Measurements from ENCODE around the gene CENPS. TPM values are rescaled to one million over a fixed set of nuclear protein-coding genes. Genes with fewer than 3 reads are reported as not detected.

Gene CENPS
- total RNA-seq, 2 experiments from 2014 or later, result 13.6 to 18.4 TPM

- Histone ChIP-seq H3K27ac (ENCODE audit: low read depth, low read length, poor library complexity, severe bottlenecking) (no peak overlapping the region), H4K20me1 (ENCODE audit: insufficient read depth, low read length) (peaks cover 4% of the 10 kb centered on the region; the same call in 1 of the 2 replicates), H3K79me2 (ENCODE audit: insufficient read depth, low read depth, low read length) (peaks cover 28% of the 10 kb centered on the region), H3K4me2 (ENCODE audit: low read length) (no peak overlapping the region), H3K4me3 (ENCODE audit: low read depth, low read length, poor library complexity, severe bottlenecking) (no peak overlapping the region), H3K4me1 (ENCODE audit: insufficient read depth, low read length, poor library complexity, severe bottlenecking) (peaks cover 21% of the 10 kb centered on the region), H2AFZ (ENCODE audit: low read length) (no peak overlapping the region), H3K36me3 (ENCODE audit: insufficient read depth, low read length) (peaks cover 52% of the 10 kb centered on the region), H3K9me3 (ENCODE audit: low read length) (no peaks in the 10 kb centered on the region), H3K9me2 (ENCODE audit: insufficient read depth, low read length) (no peaks in the 10 kb centered on the region)
- no peak for TF ChIP-seq CTCF (conservative IDR thresholded peaks at IDR 0.05; ENCODE audit: low read length)
- TF ChIP-seq EZH2phosphoT487 (IDR thresholded peaks at IDR 0.05; ENCODE audit: borderline replicate concordance, low read depth, low read length), result no peak
- ChIA-PET CTCF (ENCODE audit: unreplicated experiment) (no interaction called here), POLR2A (interaction anchor here (0.6 to 0.7 kb wide), 2 partner anchors 59 to 408 kb away, joined by 3 to 7 read pairs; no protein-coding TSS in a partner anchor)
- TSS peak; percentile 7 for BruUV-seq (replicated peaks)
- no peak for DNase-seq (ENCODE audit: low spot score)
- intact Hi-C loops (cut with micrococcal nuclease; ENCODE audit: unreplicated experiment), result loop anchor here (10.0 kb wide), 1 partner anchor 435 kb away; the partner anchor contains the start of gene UBE4B
These were observed 39.8 kb downstream of the CENPS start for GRCh38 chr1:10470043-10470442.

- intact Hi-C loops (cut with micrococcal nuclease; ENCODE audit: unreplicated experiment), result loop anchor here (1.0 to 10.0 kb wide), 3 partner anchors 41 to 437 kb away; partner anchors contain the start of genes CENPS, PGD and UBE4B
- TSS peak; percentile 66 for BruUV-seq (replicated peaks)
- peaks cover 43% of the 10 kb centered on the region for H3K79me2 ChIP-seq (ENCODE audit: insufficient read depth, low read depth, low read length)
- TF ChIP-seq EZH2phosphoT487 (IDR thresholded peaks at IDR 0.05; ENCODE audit: borderline replicate concordance, low read depth, low read length) (no peak), CTCF (conservative IDR thresholded peaks at IDR 0.05; ENCODE audit: low read length) (no peak)
- peaks cover 4% of the 10 kb centered on the region; the same call in 1 of the 2 replicates for H4K20me1 ChIP-seq (ENCODE audit: insufficient read depth, low read length)
- peak overlapping the region; percentile 91 for H3K4me2 ChIP-seq (ENCODE audit: low read length)
- H3K36me3 ChIP-seq (ENCODE audit: insufficient read depth, low read length), result peaks cover 37% of the 10 kb centered on the region
- H3K27ac ChIP-seq (ENCODE audit: low read depth, low read length, poor library complexity, severe bottlenecking), result peak overlapping the region; percentile 96
- DNase-seq (ENCODE audit: low spot score), result no peak
- H3K4me3 ChIP-seq (ENCODE audit: low read depth, low read length, poor library complexity, severe bottlenecking), result peak overlapping the region; percentile 85
- peak overlapping the region; percentile 66; the same call in 1 of the 2 replicates for H2AFZ ChIP-seq (ENCODE audit: low read length)
- ChIA-PET CTCF (ENCODE audit: unreplicated experiment) (interaction anchor here (0.6 kb wide), 1 partner anchor 9 kb away, joined by 3 read pairs; no protein-coding TSS in a partner anchor), POLR2A (interaction anchor here (0.7 kb wide), 1 partner anchor 15 kb away, joined by 3 read pairs; no protein-coding TSS in a partner anchor)
- no peaks in the 10 kb centered on the region for H3K9me2 ChIP-seq (ENCODE audit: insufficient read depth, low read length)
- H3K4me1 ChIP-seq (ENCODE audit: insufficient read depth, low read length, poor library complexity, severe bottlenecking), result peaks cover 31% of the 10 kb centered on the region
- no peaks in the 10 kb centered on the region for H3K9me3 ChIP-seq (ENCODE audit: low read length)
These were observed 41.4 kb downstream of the CENPS start for GRCh38 chr1:10471411-10472219.
